ENCODE results near the gene PCBP3.

DNA sequence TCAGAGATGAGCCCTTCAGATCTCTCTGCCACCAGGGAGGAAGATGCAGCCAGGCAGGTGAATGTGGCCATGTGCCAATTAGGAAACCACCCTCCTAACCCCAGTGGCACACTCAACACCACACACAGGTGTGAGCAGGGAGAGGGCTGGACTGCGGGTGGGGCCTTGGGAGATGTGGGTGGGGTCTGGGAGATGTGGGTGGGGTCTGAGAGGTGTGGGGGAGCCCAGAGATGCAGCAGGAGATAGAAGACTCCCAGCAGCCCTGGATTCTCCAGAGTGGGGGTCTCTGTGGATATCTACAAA is 294.9 kb downstream of the PCBP3 start:
- TF ChIP-seq GATA3 (IDR thresholded peaks at IDR 0.05; ENCODE audit: low read depth, low read length), result no peak
- TF ChIP-seq GATA2 (IDR thresholded peaks at IDR 0.05; ENCODE audit: low read depth, low read length), result no peak
